Vagina (tissue), 2 donors: ENCODE data around the gene APOBEC3B.

Source experiments
- POLR2A ChIP-seq, 2 donors: fragments of 450-650 bp; IDR thresholded peaks; one replicate each; pipeline ENCODE4 v1.6.1; 2017; ENCODE audit warnings: antibody characterized with exemption in 2 of 2, mild to moderate bottlenecking in 2 of 2, moderate library complexity in 2 of 2
- POLR2AphosphoS5 ChIP-seq, 2 donors: sonication (generic); formaldehyde crosslinking; IDR thresholded peaks; one replicate each; pipeline ENCODE4 v1.9.0; 2017; ENCODE audit warnings: antibody characterized with exemption in 2 of 2, mild to moderate bottlenecking in 2 of 2, low read depth in 1 of 2; ENCODE audit not compliant: insufficient read depth in 1 of 2

DNA sequence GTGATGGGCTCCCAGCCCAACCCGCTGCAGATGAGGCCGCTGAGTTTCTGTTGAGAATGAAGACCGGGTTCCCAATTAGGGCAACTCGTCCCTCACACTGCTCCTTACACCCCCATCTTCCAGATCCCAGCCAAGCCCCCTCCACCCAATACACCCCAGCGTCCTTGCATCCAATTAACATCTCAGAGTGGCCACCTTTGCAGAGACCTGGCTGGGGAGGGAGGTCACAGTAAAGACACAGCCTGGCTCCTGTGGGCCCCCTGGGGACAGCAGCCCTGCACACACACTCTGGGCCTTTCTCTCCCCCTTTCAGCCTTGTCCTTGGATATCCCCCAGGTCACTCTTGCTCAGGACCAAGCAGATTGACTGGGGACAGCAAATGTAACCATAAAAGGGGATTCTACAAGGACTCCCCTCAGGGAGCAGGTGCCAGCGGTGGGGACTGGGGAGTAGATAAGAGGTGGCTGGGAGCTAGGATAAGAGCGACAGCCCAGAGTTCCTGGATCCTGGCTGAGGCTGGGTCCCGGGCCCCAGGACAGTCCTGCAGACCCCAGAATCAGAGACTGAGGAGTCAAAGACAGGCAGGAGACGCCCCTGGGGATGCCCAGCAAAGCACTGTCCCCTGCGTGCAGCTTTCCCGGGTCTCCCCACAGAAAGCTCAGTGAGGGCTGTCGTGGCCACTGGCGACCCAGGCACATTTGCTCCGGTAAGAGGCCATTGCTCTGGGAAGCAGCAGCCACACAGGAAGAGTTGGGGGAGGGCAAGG lies 16.4 kb upstream of the APOBEC3B start:
- TF ChIP-seq POLR2A (IDR thresholded peaks at IDR 0.05) (no peak), POLR2AphosphoS5 (IDR thresholded peaks at IDR 0.05; ENCODE audit: insufficient read depth in 1 of 2, low read depth in 1 of 2) (no peak)
